Inferior parietal cortex (tissue), 1 donor: ENCODE results near the gene NXPE4.
"Not testable (repeated sequence)": the region's sequence is repeated elsewhere in the genome, so short reads cannot be mapped to it uniquely, and the experiment has no call there.

Experiments used
- DNase-seq: peaks from one replicate; pipeline ENCODE4 v3.0.0-alpha.2; 2016; ENCODE audit errors: extremely low spot score

NXPE4 gene

GRCh38 chr11:114610550-114610949 is 15.0 kb upstream of the NXPE4 start:
- DNase-seq: no peak

DNA sequence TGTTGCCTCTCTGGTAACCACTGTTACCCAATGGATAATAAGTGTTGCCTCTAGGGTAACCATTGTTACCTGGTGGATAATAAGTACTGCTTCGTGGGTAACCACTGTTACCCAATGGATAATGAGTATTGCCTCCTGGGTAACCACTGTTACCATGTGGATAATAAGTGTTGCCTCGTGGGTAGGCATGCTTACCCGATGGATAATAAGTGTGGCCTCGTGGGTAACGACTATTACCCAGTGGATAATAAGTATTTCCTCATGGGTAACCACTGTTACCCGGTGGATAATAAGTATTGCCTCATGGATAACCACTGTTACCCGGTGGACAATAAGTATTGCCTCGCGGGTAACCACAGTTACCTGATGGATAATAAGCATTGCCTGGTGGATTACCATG is 13.8 kb upstream of the NXPE4 start:
- DNase-seq: no peak

DNA sequence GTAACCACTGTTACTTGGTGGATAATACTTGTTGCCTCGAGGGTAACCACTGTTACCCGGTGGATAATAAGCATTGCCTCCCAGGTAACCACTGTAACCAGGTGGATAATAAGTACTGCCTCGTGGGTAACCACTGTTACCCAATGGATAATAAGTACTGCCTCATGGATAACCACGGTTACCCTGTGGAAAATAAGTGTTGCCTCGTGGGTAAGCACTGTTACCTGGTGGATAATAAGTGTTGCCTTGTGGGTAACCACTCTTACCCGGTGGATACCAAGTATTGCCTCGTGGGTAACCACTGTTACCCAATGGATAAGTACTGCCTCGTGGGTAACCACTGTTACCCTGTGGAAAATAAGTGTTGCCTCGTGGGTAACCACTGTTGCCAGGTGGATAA is 13.0 kb upstream of the NXPE4 start:
- DNase-seq: not testable (repeated sequence)

DNA sequence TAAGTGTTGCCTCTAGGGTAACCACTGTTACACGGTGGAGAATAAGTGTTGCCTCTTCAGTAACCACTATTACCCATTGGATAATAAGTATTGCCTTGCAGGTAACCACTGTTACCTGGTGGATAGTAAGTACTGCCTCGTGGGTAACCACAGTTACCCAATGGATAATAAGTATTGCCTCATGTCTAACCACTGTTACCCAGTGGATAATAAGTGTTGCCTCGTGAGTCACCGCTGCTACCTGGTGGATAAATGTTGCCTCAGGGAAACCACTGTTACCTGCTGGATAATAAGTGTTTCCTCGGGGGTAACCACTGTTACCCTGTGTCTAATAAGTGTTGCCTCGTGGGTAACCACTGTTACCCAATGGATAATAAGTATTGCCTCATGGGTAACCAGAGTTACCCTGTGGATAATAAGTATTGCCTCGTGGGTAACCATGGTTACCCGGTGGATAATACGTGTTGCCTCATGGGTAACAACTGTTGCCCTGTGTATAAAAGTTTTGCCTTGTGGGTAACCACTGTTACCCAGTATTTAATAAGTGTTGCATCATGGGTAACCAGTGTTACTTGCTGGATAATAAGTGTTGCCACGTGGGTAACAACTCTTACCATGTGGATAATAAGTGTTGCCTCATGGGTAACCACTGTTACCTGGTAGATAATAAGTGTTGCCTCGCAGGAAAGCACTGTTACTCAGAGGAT is 12.3 kb upstream of the NXPE4 start:
- no peak for DNase-seq

- DNase-seq: not testable (repeated sequence)
These were observed 11.2 kb upstream of the NXPE4 start for GRCh38 chr11:114606802-114607075.

DNA sequence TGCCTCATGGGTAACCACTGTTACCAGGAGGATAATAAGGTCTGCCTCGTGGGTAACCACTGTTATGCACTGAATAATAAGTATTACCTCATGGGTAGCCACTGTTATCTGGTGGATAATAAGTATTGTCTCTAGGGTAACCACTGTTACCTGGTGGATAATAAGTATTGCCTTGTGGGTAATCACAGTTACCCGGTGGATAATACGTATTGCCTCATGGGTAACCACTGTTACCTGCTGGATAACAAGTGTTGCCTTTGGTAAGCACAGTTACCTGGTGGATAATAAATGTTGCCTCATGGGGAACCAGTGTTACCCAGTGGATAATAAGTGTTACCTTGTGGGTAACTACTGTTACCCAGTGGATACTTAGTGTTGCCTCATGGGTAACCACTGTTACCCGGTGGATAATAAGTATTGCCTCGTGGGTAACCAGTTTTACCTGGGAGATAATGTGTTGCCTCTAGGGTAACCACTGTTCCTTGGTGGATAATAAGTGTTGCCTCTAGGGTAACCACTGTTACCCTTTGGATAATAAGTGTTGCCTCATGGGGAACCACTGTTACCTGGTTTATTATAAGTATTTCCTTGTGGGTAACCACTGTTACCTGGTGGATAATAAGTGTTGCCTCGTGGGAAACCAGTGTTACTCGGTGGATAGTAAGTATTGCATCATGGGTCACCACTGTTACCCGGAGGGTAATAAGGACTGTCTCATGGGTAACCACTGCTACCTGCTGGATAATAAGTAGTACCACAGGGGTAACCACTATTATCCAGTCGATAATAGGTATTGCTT is 10.6 kb upstream of the NXPE4 start:
- DNase-seq: no peak

DNA sequence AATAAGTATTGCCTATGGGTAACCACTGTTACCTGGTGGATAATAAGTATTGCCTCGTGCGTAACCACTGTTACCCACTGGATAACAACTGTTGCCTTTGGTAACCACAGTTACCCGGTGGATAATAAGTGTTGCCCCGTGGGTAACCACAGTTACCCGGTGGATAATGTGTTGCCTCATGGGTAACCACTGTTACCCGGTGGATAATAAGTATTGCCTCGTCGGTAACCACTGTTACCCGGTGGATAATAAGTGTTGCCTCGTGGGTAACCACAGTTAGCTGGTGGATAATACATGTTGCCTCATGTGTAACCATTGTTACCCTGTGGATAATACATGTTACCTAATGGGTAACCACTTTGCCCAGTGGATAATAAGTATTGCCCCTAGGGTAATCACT is 9.8 kb upstream of the NXPE4 start:
- no peak for DNase-seq

GRCh38 chr11:114604886-114605285 is 9.3 kb upstream of the NXPE4 start:
- DNase-seq: no peak

DNA sequence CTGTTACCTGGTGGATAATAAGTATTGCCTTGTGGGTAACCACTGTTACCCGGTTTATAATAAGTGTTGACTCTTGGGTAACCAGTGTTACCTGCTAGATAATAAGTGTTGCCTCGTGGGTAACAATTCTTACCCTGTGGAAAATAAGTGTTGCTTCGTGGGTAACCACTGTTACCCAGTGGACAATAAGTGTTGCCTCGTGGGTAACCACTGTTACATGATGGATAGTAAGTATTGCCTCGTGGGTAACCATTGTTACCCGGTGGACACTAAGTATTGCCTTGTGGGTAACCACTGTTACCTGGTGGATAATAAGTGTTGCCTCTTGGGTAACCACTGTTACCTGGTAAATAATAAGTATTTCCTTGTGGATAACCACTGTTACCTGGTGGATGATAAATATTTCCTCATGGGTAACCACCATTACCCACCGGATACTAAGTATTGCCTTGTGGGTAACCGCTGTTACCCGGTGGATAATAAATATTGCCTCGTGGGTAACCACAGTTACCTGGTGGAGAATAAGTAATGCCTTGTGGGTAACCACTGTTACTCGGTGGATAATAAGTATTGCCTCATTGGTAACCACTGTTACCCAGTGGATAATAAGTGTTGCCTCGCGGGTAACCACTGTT is 8.7 kb upstream of the NXPE4 start:
- DNase-seq: no peak

DNA sequence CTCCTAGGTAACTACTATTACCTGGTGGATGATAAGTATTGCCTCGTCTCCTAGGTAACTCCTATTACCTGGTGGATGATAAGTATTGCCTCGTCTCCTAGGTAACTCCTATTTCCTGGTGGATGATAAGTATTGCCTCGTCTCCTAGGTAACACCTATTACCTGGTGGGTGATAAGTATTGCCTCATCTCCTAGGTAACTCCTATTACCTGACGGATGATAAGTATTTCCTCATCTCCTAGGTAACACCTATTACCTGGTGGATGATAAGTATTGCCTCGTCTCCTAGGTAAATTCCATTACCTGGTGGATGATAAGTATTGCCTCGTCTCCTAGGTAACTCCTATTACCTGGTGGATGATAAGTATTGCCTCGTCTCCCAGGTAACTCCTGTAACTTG is 7.6 kb upstream of the NXPE4 start:
- not testable (repeated sequence) for DNase-seq

DNA sequence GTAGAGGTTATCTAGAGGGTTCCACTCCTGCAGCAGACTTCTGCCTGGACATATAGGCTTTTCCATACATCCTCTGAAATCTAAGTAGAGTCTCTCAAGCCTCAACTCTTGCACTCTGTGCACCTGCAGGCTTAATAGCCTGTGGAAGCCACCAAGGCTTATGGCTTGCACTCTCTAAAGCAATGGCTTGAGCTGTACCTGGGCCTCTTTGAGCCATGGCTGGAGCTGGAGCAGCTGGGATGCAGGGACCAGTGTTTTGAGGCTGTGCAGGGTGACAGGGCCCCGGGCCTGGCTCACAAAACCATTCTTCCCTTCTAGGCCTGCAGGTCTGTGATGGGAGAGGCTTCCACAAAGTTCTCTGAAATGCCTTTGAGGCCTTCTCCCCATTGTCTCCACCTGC is 2.9 kb upstream of the NXPE4 start:
- no peak for DNase-seq

DNA sequence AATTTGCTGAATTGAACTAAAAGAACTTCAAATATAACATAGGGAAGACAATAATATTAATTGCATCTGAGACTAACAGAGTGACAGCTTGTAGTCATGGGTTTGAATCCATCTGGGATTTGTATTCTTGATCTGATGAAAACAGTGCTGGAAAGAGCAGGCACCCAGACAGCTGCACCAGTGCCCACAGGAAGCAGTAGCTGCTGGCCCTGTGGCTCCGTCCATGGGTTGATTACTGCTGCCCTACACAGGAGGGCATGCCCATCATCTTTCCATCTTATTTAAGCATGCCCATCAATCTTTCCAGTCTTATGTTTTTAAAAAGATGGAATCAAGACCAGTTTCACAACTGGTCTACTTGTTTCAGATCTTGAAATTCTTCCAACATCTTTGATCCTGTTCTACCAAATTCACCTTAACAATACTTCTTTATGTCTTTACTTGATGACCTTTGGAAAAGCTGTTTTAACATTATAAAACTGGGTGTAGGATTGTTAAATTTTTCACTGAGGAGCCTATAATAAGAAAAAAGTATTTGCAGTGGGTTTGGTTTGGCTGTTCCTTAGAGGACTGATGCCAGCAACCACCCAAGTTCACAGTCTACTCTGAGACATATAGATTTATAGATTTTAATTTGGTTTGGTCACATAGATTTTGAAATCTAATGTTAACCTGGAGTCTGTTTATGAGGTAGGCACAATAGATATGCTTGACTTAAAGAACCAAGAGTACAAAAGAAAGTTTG is 761 bp upstream of the NXPE4 start:
- DNase-seq: no peak

- DNase-seq: no peak
These were observed 883 bp downstream of the NXPE4 start for GRCh38 chr11:114594703-114595102.

DNA sequence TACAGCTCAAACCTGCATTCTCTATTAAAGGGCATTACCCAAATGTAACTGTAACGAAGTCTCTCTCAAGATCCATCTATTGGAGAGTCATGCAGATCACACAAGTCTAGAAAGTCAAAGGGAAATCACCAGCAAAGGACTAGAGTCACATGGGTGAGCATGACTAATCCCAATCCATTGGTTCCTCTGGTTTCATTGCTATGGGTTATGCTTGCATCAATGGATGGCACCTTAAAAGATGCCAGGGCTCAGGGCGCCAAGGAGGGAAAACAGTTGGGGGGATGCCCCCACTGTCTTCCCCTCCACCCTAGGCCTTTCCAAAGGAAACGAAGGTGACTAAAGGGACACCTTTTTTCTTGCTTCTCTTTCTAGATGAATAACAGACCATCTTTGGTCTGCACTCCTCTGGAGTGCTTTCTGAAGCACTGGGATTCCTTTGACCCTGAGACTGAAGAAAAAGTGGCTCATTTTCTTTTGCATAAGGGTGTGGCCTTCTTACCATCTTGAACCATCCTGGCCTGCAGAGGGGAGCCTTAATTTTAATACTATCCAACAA is 8.1 kb downstream of the NXPE4 start:
- no peak for DNase-seq

GRCh38 chr11:114586797-114587196 is 8.8 kb downstream of the NXPE4 start:
- no peak for DNase-seq

GRCh38 chr11:114571712-114572111 is 23.9 kb downstream of the NXPE4 start:
- no peak for DNase-seq

- DNase-seq: no peak
These were observed 25.8 kb downstream of the NXPE4 start for GRCh38 chr11:114569801-114570200.

- DNase-seq: no peak
These were observed 29.3 kb downstream of the NXPE4 start for GRCh38 chr11:114566276-114566675.

- no peak for DNase-seq
These were observed 30.8 kb downstream of the NXPE4 start for GRCh38 chr11:114564831-114565230.

DNA sequence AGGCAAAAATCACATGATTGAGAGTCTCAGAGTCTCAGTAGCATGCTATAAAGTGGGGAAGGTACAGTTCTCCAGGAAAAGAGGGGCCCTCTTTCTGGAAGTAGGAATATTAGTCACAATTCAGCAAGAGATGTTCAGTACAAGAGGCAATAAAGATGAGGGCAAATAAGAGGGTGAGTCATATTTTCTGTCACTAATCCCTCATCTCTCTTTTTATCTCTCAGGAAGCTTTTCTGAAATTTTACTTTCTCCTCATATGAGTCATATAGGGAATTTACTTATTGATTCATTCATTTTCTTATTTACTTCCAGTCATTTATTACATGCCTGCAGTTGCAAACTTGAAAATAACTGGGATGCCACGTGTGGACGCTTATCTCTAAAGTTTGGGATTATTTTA is 32.5 kb downstream of the NXPE4 start:
- DNase-seq: no peak

GRCh38 chr11:114562166-114562916 is 33.2 kb downstream of the NXPE4 start:
- no peak for DNase-seq
